HUDEP-2 (cell line): ENCODE measurements around the gene LRRC28.

Experiments
- DNase-seq, 76 experiments: peaks; one replicate each; lab custom pipeline; 2025; ENCODE audit not compliant: unreplicated experiment in 76 of 76; lab: John Stamatoyannopoulos, UW

LRRC28 gene

GRCh38 chr15:99335508-99335907 is 84.2 kb downstream of the LRRC28 start:
- no peak for DNase-seq

GRCh38 chr15:99336794-99337193 is 85.5 kb downstream of the LRRC28 start:
- no peak for DNase-seq

- DNase-seq = no peak
Observed at GRCh38 chr15:99340347-99340746, 89.1 kb downstream of the LRRC28 start.

GRCh38 chr15:99341786-99342185 is 90.5 kb downstream of the LRRC28 start:
- no peak for DNase-seq

GRCh38 chr15:99343208-99343607 is 91.9 kb downstream of the LRRC28 start:
- no peak for DNase-seq

- peak in 9 of 76 experiments; percentile 2 to 15 (median 8) for DNase-seq
Observed at GRCh38 chr15:99343881-99344551, 92.7 kb downstream of the LRRC28 start.

GRCh38 chr15:99344639-99345038 is 93.4 kb downstream of the LRRC28 start:
- DNase-seq = no peak

- no peak for DNase-seq
Observed at GRCh38 chr15:99345242-99345641, 94.0 kb downstream of the LRRC28 start.

GRCh38 chr15:99345832-99346462 is 94.7 kb downstream of the LRRC28 start:
- DNase-seq = no peak

GRCh38 chr15:99347574-99347973 is 96.3 kb downstream of the LRRC28 start:
- DNase-seq = no peak

- no peak for DNase-seq
Observed at GRCh38 chr15:99348412-99348811, 97.1 kb downstream of the LRRC28 start.

- no peak for DNase-seq
Observed at GRCh38 chr15:99350408-99350807, 99.1 kb downstream of the LRRC28 start.

GRCh38 chr15:99359769-99360168 is 108.5 kb downstream of the LRRC28 start:
- no peak for DNase-seq

- peak in 2 of 76 experiments; percentile 0 to 1 for DNase-seq
Observed at GRCh38 chr15:99361545-99362185, 110.4 kb downstream of the LRRC28 start.

- no peak for DNase-seq
Observed at GRCh38 chr15:99365242-99365641, 114.0 kb downstream of the LRRC28 start.

GRCh38 chr15:99366013-99366412 is 114.7 kb downstream of the LRRC28 start:
- no peak for DNase-seq

- no peak for DNase-seq
Observed at GRCh38 chr15:99368743-99369142, 117.5 kb downstream of the LRRC28 start.

- DNase-seq = no peak
Observed at GRCh38 chr15:99369196-99369595, 117.9 kb downstream of the LRRC28 start.

- DNase-seq = no peak
Observed at GRCh38 chr15:99371180-99372103, 120.2 kb downstream of the LRRC28 start.

GRCh38 chr15:99385005-99385669 is 133.9 kb downstream of the LRRC28 start:
- no peak for DNase-seq
